ENCODE data around the gene ABTB2.
A peak's percentile ranks its signal among the peaks of the same experiment; 100 is the strongest.
"Not testable (repeated sequence)": the region's sequence is repeated elsewhere in the genome, so short reads cannot be mapped to it uniquely, and the experiment has no call there.

Gene ABTB2

GRCh38 chr11:34260072-34260575 lies 97.7 kb downstream of the ABTB2 start:
- no peak for DNase-seq

- no peak for DNase-seq
Observed at GRCh38 chr11:34259087-34259486, 98.7 kb downstream of the ABTB2 start.

- DNase-seq = no peak
Observed at GRCh38 chr11:34256626-34257025, 101.2 kb downstream of the ABTB2 start.

GRCh38 chr11:34256150-34256549 lies 101.7 kb downstream of the ABTB2 start:
- no peak for DNase-seq

- no peak for DNase-seq
Observed at GRCh38 chr11:34255101-34255500, 102.7 kb downstream of the ABTB2 start.

- peak; percentile 24 to 27 for DNase-seq
Observed at GRCh38 chr11:34254011-34254410, 103.8 kb downstream of the ABTB2 start.

GRCh38 chr11:34252651-34253050 lies 105.2 kb downstream of the ABTB2 start:
- no peak for DNase-seq

- DNase-seq = no peak
Observed at GRCh38 chr11:34252015-34252414, 105.8 kb downstream of the ABTB2 start.

GRCh38 chr11:34251589-34251980 lies 106.2 kb downstream of the ABTB2 start:
- no peak for DNase-seq

- peak; percentile 97 for DNase-seq
Observed at GRCh38 chr11:34250732-34251588, 106.8 kb downstream of the ABTB2 start.

- DNase-seq = peak; percentile 23 to 52
Observed at GRCh38 chr11:34250211-34250610, 107.6 kb downstream of the ABTB2 start.

GRCh38 chr11:34249439-34249838 lies 108.4 kb downstream of the ABTB2 start:
- no peak for DNase-seq

- DNase-seq = not testable (repeated sequence)
Observed at GRCh38 chr11:34246511-34246910, 111.3 kb downstream of the ABTB2 start.

- DNase-seq = no peak
Observed at GRCh38 chr11:34245041-34245440, 112.8 kb downstream of the ABTB2 start.

- DNase-seq = no peak
Observed at GRCh38 chr11:34243600-34244464, 114.0 kb downstream of the ABTB2 start.

GRCh38 chr11:34242037-34242625 lies 115.7 kb downstream of the ABTB2 start:
- DNase-seq = no peak

- DNase-seq = no peak
Observed at GRCh38 chr11:34240150-34240494, 117.7 kb downstream of the ABTB2 start.

GRCh38 chr11:34239465-34240149 lies 118.2 kb downstream of the ABTB2 start:
- no peak for DNase-seq

- no peak for DNase-seq
Observed at GRCh38 chr11:34238966-34239365, 118.8 kb downstream of the ABTB2 start.

GRCh38 chr11:34238533-34238932 lies 119.3 kb downstream of the ABTB2 start:
- no peak for DNase-seq

- no peak for DNase-seq
Observed at GRCh38 chr11:34236572-34236971, 121.2 kb downstream of the ABTB2 start.

GRCh38 chr11:34235591-34236071 lies 122.2 kb downstream of the ABTB2 start:
- no peak for DNase-seq

Measured in inflammatory macrophage (primary cell).